K562 (cell line): ENCODE results near the gene FIBP. TPM values are rescaled to one million over a fixed set of nuclear protein-coding genes. Genes with fewer than 3 reads are reported as not detected.

Source experiments
- DNMT1 ChIP-seq: fragments of 450-650 bp; IDR thresholded peaks from 2 replicates; pipeline ENCODE4 v1.6.1; 2016; ENCODE audit warnings: antibody characterized with exemption, mild to moderate bottlenecking
- KLF16 ChIP-seq: IDR thresholded peaks from 2 replicates; pipeline ENCODE4 v1.6.1; 2016; ENCODE audit warnings: antibody characterized with exemption
- POLR2H ChIP-seq: IDR thresholded peaks from 2 replicates; pipeline ENCODE4 v1.6.1; 2016; ENCODE audit warnings: missing genetic modification characterization, low read depth, mild to moderate bottlenecking, control low read depth, missing compliant biosample characterization, moderate library complexity
- POLR3G ChIP-seq: IDR thresholded peaks from 2 replicates; pipeline ENCODE4 v1.6.1; 2011; ENCODE audit not compliant: insufficient read length, insufficient replicate concordance; ENCODE audit errors: extremely low read depth
- RBFOX2 ChIP-seq: fragments of 200-400 bp; formaldehyde crosslinking; IDR thresholded peaks from 2 replicates; pipeline ENCODE4 v1.6.1; 2017; ENCODE audit warnings: low read depth, mild to moderate bottlenecking, low read length, moderate library complexity
- RBM25 ChIP-seq: fragments of 200-400 bp; formaldehyde crosslinking; IDR thresholded peaks from 2 replicates; pipeline ENCODE4 v1.6.1; 2018; ENCODE audit warnings: low read length, low read depth, moderate library complexity; ENCODE audit not compliant: severe bottlenecking
- SIRT6 ChIP-seq: IDR thresholded peaks from one replicate; pipeline ENCODE4 v1.6.1; 2012; ENCODE audit warnings: low read depth, mild to moderate bottlenecking, control low read depth, inconsistent platforms, low read length, moderate library complexity
- XRCC5 ChIP-seq: fragments of 200-400 bp; formaldehyde crosslinking; IDR thresholded peaks from 2 replicates; pipeline ENCODE4 v1.6.1; 2017; ENCODE audit warnings: low read depth, mild to moderate bottlenecking, low read length
- ZEB2 ChIP-seq: fragments of 450-650 bp; IDR thresholded peaks from 2 replicates; pipeline ENCODE4 v1.6.1; 2016
- ZNF124 ChIP-seq: sonication (generic); formaldehyde crosslinking; IDR thresholded peaks from 2 replicates; pipeline ENCODE4 v1.8.1; 2022; ENCODE audit warnings: missing genetic modification reagents
- ZNF3 ChIP-seq: fragments of 250-450 bp; sonication (Bioruptor Pico); IDR thresholded peaks from 2 replicates; pipeline ENCODE4 v1.5.0; 2021; ENCODE audit warnings: mild to moderate bottlenecking, moderate library complexity
- ZNF324 ChIP-seq: fragments of 250-450 bp; sonication (Bioruptor Pico); IDR thresholded peaks from 2 replicates; pipeline ENCODE4 v1.4.0; 2020; ENCODE audit warnings: mild to moderate bottlenecking
- polyA plus RNA-seq, 8 experiments: library from polyadenylated mRNA; depleted of rRNA in 4 of 8; stranded (reverse) in 5 of 8; unstranded in 3 of 8; fragments of >200 nt; fragmentation: Nextera tagmentation in 2 of 8; fragmentation: Illumina TruSeq in 1 of 8; extraction: Ambion mirVana in 2 of 8; extraction: Trizol in 1 of 8; gene quantifications; 2 replicates each; pipeline versions ENCODE4 v1.2.1 to v1.2.3, GENCODE V29; 2011 to 2014; ENCODE audit warnings: inconsistent platforms in 1 of 8, missing spikeins in 1 of 8
- total RNA-seq, 7 experiments: library from RNA; depleted of rRNA in 6 of 7; stranded (reverse); fragments of >200 nt in 6 of 7; fragmentation: Illumina TruSeq in 2 of 7; extraction: Trizol in 2 of 7; gene quantifications; 2 replicates each; pipeline versions ENCODE4 v1.2.1 to v1.2.3, GENCODE V29; 2011 to 2021; ENCODE audit warnings: low replicate concordance in 1 of 7
- TF ChIP-seq, protein P1 (sequence below): fragments of 200-600 bp; sonication (generic); IDR thresholded peaks from one replicate; pipeline ENCODE4 v1.6.1; 2012; ENCODE audit warnings: mild to moderate bottlenecking, low read depth, low read length, inconsistent platforms
- TF ChIP-seq, protein P2 (sequence below): sonication (generic); formaldehyde crosslinking; IDR thresholded peaks from 2 replicates; pipeline ENCODE4 v1.9.0; 2022; ENCODE audit warnings: mild to moderate bottlenecking, missing genetic modification reagents
- TF ChIP-seq, protein P3 (sequence below): sonication (generic); IDR thresholded peaks from 2 replicates; pipeline ENCODE4 v1.6.1; 2016

FIBP gene
- total and polyA plus RNA-seq, 9 of the 15 experiments (the other 6 are each of a cell fraction or from before 2014, with no cell fraction given) = 41.2 to 79.2 (median 48.6) TPM

DNA sequence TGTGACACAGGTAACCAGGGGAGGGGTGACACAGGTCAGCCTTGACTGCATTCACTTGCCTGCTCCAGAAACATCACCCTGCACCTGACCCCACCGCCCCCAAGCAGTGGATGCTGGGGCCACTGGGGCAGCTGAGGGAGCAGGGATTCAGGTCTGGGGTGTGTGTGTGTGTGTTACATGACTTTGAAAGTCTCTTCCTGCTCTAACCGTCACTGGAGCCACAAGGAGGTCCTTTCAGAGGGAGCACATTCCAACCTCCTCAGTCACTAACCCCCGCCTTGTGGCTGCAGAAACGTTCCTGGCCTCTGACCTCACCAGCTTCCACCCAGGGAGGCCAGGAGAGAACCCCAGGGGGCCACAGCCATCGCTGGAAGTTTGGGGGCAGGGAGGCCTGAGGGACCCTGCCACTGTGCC is 14.8 kb upstream of the FIBP start (continued):
- TF ChIP-seq, protein P1, sequence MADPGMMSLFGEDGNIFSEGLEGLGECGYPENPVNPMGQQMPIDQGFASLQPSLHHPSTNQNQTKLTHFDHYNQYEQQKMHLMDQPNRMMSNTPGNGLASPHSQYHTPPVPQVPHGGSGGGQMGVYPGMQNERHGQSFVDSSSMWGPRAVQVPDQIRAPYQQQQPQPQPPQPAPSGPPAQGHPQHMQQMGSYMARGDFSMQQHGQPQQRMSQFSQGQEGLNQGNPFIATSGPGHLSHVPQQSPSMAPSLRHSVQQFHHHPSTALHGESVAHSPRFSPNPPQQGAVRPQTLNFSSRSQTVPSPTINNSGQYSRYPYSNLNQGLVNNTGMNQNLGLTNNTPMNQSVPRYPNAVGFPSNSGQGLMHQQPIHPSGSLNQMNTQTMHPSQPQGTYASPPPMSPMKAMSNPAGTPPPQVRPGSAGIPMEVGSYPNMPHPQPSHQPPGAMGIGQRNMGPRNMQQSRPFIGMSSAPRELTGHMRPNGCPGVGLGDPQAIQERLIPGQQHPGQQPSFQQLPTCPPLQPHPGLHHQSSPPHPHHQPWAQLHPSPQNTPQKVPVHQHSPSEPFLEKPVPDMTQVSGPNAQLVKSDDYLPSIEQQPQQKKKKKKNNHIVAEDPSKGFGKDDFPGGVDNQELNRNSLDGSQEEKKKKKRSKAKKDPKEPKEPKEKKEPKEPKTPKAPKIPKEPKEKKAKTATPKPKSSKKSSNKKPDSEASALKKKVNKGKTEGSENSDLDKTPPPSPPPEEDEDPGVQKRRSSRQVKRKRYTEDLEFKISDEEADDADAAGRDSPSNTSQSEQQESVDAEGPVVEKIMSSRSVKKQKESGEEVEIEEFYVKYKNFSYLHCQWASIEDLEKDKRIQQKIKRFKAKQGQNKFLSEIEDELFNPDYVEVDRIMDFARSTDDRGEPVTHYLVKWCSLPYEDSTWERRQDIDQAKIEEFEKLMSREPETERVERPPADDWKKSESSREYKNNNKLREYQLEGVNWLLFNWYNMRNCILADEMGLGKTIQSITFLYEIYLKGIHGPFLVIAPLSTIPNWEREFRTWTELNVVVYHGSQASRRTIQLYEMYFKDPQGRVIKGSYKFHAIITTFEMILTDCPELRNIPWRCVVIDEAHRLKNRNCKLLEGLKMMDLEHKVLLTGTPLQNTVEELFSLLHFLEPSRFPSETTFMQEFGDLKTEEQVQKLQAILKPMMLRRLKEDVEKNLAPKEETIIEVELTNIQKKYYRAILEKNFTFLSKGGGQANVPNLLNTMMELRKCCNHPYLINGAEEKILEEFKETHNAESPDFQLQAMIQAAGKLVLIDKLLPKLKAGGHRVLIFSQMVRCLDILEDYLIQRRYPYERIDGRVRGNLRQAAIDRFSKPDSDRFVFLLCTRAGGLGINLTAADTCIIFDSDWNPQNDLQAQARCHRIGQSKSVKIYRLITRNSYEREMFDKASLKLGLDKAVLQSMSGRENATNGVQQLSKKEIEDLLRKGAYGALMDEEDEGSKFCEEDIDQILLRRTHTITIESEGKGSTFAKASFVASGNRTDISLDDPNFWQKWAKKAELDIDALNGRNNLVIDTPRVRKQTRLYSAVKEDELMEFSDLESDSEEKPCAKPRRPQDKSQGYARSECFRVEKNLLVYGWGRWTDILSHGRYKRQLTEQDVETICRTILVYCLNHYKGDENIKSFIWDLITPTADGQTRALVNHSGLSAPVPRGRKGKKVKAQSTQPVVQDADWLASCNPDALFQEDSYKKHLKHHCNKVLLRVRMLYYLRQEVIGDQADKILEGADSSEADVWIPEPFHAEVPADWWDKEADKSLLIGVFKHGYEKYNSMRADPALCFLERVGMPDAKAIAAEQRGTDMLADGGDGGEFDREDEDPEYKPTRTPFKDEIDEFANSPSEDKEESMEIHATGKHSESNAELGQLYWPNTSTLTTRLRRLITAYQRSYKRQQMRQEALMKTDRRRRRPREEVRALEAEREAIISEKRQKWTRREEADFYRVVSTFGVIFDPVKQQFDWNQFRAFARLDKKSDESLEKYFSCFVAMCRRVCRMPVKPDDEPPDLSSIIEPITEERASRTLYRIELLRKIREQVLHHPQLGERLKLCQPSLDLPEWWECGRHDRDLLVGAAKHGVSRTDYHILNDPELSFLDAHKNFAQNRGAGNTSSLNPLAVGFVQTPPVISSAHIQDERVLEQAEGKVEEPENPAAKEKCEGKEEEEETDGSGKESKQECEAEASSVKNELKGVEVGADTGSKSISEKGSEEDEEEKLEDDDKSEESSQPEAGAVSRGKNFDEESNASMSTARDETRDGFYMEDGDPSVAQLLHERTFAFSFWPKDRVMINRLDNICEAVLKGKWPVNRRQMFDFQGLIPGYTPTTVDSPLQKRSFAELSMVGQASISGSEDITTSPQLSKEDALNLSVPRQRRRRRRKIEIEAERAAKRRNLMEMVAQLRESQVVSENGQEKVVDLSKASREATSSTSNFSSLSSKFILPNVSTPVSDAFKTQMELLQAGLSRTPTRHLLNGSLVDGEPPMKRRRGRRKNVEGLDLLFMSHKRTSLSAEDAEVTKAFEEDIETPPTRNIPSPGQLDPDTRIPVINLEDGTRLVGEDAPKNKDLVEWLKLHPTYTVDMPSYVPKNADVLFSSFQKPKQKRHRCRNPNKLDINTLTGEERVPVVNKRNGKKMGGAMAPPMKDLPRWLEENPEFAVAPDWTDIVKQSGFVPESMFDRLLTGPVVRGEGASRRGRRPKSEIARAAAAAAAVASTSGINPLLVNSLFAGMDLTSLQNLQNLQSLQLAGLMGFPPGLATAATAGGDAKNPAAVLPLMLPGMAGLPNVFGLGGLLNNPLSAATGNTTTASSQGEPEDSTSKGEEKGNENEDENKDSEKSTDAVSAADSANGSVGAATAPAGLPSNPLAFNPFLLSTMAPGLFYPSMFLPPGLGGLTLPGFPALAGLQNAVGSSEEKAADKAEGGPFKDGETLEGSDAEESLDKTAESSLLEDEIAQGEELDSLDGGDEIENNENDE = no peak
- no peak for TF ChIP-seq POLR3G
- TF ChIP-seq KLF16 = no peak
- peak; percentile 30; the same call in 1 of the 2 replicates for TF ChIP-seq ZEB2
- no peak for TF ChIP-seq ZNF3 (CRISPR knock-in tag)
- TF ChIP-seq ZNF324 (CRISPR knock-in tag) = no peak
- TF ChIP-seq ZNF124 (CRISPR knock-in tag) = no peak
- no peak for TF ChIP-seq DNMT1
- TF ChIP-seq, protein P2, sequence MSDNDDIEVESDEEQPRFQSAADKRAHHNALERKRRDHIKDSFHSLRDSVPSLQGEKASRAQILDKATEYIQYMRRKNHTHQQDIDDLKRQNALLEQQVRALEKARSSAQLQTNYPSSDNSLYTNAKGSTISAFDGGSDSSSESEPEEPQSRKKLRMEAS (CRISPR knock-in tag) = peak; percentile 25; the same call in 1 of the 2 replicates
- TF ChIP-seq SIRT6 = no peak
- peak; percentile 53 for TF ChIP-seq RBFOX2
- no peak for TF ChIP-seq RBM25
- TF ChIP-seq POLR2H (tag) = no peak
- TF ChIP-seq, protein P3, sequence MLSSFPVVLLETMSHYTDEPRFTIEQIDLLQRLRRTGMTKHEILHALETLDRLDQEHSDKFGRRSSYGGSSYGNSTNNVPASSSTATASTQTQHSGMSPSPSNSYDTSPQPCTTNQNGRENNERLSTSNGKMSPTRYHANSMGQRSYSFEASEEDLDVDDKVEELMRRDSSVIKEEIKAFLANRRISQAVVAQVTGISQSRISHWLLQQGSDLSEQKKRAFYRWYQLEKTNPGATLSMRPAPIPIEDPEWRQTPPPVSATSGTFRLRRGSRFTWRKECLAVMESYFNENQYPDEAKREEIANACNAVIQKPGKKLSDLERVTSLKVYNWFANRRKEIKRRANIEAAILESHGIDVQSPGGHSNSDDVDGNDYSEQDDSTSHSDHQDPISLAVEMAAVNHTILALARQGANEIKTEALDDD = peak; percentile 27; the same call in 1 of the 2 replicates
- TF ChIP-seq XRCC5 = peak; percentile 51; the same call in 1 of the 2 replicates
